NCI-H774 (cell line): Measurements from ENCODE around the gene EIF2B5.

Experiments
- DNase-seq: peaks from one replicate; lab custom pipeline; 2025; lab: John Stamatoyannopoulos, UW

Gene EIF2B5

GRCh38 chr3:184173374-184173722 lies 38.2 kb downstream of the EIF2B5 start:
- DNase-seq: no peak

GRCh38 chr3:184174284-184174645 lies 39.1 kb downstream of the EIF2B5 start:
- DNase-seq: no peak

DNA sequence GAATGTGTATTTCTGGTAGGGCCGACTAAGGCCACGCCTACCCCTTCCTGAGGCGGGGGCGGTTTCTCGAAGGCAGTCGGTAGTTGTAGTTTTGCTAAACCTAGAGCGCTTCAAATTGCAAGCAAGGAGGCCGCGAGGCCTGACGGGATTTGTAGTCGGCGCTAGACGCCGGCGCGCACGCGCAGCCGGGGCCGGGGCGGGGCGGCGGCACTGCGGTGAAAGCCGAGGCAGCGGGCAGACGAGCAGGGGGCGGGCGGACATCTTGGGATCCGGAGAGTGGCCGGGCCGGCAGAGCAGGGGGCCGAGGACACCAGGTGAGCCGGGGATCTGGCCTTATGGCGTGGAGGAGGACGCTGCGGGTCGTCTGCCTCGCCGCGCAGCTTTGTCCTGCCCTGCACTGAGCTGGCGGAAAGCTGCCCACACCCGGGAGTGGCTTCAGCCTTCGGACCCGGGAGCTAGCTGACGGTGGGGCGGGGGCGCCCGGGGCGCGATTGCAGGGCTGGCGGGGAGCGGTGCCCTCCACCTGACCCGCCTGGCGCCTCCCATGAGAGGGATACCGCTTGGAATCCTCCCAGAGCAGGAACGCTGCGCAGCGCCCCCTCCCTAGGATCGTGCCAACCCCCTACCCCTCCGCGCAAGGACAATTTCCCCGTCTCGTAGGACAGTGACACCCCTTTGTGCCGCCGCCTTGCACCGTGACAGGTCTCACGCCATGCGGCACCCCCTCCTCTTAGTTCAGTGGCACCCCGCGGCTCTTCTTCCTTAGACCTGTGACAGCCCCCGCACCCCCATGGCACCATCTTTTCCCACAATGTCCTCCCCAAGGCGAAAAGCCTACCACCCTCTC lies 39.7 kb downstream of the EIF2B5 start, which contains the start of gene AP2M1:
Gene AP2M1 (plus strand): TSS at position 210 of the 847 bp plus-strand sequence. CDS start 2,139 bp downstream, outside the sequence.
- DNase-seq: peak; percentile 100

DNA sequence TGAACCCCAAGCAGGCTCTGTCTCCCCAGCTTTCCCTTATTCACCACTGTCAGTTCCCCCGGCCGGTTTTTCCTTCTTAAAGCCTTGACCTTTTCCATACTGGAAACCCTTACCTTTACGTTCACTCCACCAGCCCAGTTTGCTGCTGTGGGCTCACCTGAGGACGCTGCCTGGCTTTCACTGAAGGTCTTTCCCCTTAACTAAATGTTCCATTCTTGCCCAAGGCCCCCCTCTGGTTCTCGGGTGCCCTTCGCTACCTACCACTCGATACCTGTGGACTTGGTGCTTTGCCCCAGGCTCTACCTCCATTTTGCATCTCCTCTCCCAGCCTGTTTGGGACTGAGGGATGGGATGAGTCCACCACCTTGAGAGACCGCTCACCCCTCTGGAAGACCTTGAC lies 40.3 kb downstream of the EIF2B5 start:
- DNase-seq: no peak

DNA sequence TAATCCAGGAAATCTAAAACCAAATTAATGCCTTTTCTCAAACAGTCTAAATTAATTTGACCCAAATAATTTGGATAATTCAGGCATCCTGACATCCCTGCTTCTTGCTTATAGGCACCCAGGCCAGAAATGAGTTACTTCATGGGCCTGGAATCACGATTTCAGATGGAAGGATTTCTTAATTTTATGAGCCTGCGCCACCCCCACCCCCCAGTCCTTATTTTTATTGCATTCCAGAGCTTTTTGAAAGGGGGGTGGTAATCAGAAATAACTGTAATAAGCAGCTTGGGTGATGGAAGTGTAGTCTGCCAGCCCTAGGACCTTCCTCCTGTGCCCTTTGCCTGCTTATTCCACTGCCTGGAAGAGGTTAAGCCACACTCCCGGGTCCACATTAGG lies 40.8 kb downstream of the EIF2B5 start:
- no peak for DNase-seq

DNA sequence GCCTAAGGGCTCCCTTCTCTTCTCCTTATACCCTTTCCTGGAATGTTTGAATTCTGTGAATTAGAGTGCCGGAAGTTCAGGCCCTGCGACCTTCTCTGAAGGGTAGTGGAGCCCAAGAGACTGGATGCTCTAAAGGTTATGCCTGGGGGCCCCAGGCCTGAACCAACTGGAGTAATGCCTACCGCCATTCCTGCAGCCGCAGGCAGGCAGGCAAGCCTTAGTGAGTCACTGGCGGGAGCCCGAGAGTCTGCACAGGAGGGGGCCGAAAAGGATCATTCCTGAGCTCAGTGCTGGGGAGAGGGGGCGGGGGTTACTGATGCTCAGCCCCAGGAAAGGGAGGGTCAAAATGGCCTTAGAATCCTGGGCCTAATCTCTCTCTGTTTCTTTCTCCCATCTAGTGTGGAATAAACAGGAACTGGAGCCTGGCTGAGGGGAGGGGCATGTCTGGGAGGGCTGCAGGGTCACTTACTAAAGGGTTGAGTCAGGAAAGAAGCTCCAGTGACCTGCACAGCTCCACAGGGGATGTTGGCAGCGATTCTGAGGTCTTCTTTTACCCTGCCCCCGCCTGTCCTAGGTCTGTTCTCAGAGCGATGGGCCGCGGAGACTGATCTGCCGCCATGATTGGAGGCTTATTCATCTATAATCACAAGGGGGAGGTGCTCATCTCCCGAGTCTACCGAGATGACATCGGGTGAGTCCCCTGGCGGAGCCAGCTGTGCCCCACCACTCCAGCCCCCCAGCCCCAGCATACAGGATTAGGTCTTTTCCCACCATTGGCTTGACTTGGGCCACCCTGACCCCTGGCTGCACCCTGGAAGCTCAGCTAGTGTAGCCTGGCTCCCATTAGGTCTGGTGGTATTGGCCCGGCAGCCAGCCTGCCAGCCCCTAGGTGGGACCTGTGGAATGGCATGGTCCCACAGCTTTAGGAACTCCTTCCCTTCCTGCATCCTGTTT lies 41.5 kb downstream of the EIF2B5 start:
- DNase-seq: no peak

- DNase-seq: no peak
These were observed 42.2 kb downstream of the EIF2B5 start for GRCh38 chr3:184177331-184177731.

GRCh38 chr3:184177767-184178306 lies 42.7 kb downstream of the EIF2B5 start:
- DNase-seq: no peak

GRCh38 chr3:184178521-184179138 lies 43.5 kb downstream of the EIF2B5 start:
- no peak for DNase-seq

- DNase-seq: no peak
These were observed 45.0 kb downstream of the EIF2B5 start for GRCh38 chr3:184180165-184180564.

DNA sequence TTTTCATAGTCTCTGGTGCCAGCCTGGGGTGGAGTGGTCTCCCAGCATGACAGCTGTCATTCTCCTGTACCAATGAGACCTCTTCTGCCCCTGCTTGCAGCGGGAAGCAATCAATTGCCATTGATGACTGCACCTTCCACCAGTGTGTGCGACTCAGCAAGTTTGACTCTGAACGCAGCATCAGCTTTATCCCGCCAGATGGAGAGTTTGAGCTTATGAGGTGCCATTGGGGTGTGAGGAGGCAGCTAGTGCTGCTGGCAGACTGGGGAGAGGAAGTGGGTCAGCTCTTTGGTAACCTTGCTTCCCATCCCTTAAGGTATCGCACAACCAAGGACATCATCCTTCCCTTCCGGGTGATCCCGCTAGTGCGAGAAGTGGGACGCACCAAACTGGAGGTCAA lies 46.4 kb downstream of the EIF2B5 start:
- no peak for DNase-seq

- no peak for DNase-seq
These were observed 48.5 kb downstream of the EIF2B5 start for GRCh38 chr3:184183679-184184078.

- no peak for DNase-seq
These were observed 49.5 kb downstream of the EIF2B5 start for GRCh38 chr3:184184546-184185230.

DNA sequence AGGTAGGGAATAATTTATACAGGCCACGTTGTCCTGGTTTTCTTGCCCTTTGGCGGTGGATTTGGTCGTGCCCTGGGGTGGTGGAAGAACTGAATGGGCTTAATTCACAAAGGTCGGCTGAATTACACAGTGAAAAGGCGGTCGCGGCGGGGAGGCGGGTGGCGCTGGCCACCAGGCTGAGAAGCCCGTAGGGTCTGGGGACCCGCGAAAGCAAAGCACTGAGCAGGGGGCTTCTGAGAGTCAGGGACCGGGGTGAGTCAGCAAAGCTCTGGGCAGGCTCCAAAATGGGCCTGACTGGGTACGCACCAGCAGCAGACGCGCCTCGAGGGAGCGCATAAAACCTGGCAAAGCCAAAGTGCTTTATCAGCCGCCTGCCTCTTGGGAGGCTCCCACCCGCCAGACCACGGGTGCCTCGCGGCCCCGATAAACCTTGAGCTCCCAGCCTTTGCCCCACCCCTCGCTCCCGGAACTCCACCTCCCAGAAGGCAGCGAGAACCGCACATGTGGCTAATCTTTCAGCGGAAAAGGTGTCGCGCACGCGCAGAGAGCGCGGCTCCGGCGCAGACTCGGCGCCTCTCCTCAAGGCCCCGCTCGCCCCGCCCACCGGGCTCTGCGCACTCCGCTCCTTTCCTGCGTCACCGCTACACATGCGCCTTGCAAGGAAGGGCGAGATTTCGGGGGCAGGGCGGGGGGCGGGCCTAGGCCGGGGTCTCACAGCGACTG lies 50.5 kb downstream of the EIF2B5 start:
- DNase-seq: peak; percentile 100

DNA sequence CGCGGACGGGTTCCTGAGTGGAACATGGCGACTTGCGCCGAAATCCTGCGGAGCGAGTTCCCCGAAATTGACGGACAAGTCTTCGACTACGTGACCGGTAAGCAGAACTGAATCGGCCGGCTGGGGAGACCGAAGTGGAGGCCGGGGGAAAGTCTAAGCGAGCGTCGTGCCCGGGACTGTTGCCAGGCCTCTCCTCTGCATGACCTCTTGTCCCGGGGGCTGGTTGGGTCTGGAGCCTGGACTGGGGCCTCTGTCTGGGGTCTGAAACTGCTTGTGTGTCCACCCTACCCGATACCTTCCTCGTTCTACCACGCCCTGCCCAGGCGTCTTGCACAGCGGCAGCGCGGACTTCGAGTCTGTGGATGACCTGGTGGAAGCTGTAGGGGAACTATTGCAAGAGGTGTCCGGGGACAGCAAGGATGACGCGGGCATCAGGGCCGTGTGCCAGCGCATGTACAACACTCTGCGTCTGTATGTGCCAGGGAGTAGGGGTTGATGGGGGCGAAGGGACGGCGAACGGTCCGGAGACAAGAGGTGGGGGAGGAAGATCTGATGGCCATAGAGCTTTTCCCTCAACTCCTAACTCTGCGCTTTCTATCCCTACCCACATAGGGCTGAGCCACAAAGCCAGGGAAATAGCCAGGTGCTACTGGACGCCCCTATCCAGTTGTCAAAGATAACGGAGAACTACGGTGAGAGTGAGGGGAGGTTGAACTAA lies 51.2 kb downstream of the EIF2B5 start, which contains the start of gene ABCF3:
Gene ABCF3 (plus strand): TSS at position 16 of the 718 bp plus-strand sequence. CDS start 9 bp downstream, at position 25.
- no peak for DNase-seq

GRCh38 chr3:184186902-184187207 lies 51.7 kb downstream of the EIF2B5 start:
- DNase-seq: no peak

GRCh38 chr3:184188080-184188479 lies 52.9 kb downstream of the EIF2B5 start:
- no peak for DNase-seq

- DNase-seq: no peak
These were observed 54.3 kb downstream of the EIF2B5 start for GRCh38 chr3:184189421-184189820.

- no peak for DNase-seq
These were observed 57.7 kb downstream of the EIF2B5 start for GRCh38 chr3:184192889-184193288.

GRCh38 chr3:184193991-184194539 lies 58.9 kb downstream of the EIF2B5 start:
- no peak for DNase-seq
